Measurements from ENCODE around the gene HTRA1. TPM values are rescaled to one million over a fixed set of nuclear protein-coding genes. Genes with fewer than 3 reads are reported as not detected.

The HTRA1 gene
- polyA plus RNA-seq, 1 of the 3 experiments (the other 2 are of a cell fraction), result 291 TPM

DNA sequence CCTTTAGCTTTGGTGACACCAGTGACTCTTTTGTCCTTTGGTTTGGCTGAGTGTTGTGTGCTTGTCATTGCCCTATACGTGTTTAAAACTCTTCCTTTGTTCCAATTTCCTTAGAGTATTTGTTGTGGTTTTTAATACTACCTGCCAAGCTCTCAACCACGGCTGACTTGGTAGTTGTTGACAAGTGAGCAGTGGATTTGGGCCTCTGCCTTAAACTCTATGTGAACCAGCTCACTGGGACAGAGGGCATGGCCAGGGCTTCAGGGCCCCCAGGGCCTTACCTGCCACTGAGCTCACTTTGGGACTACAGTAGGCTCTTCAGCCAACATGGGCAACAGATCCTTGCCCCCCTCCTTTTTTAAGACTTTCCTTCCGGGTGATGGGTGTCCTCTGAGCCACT lies 89.6 kb downstream of the HTRA1 start:
- ChIA-PET CTCF (interaction anchor here (1.0 kb wide), 1 partner anchor 14 kb away, joined by 5 read pairs; no protein-coding TSS in a partner anchor), POLR2A (no interaction called here)
- TF ChIP-seq, protein P1, sequence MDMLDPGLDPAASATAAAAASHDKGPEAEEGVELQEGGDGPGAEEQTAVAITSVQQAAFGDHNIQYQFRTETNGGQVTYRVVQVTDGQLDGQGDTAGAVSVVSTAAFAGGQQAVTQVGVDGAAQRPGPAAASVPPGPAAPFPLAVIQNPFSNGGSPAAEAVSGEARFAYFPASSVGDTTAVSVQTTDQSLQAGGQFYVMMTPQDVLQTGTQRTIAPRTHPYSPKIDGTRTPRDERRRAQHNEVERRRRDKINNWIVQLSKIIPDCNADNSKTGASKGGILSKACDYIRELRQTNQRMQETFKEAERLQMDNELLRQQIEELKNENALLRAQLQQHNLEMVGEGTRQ (IDR thresholded peaks at IDR 0.05; ENCODE audit: borderline replicate concordance, low read depth, low read length), result no peak
- TF ChIP-seq TCF12 (IDR thresholded peaks at IDR 0.05) (no peak), MXI1 (IDR thresholded peaks at IDR 0.05; ENCODE audit: low read depth, low read length) (no peak), POLR2AphosphoS5 (IDR thresholded peaks at IDR 0.05; ENCODE audit: low read depth, low read length) (no peak), EZH2phosphoT487 (IDR thresholded peaks at IDR 0.05; ENCODE audit: borderline replicate concordance, low read depth) (no peak), NFIC (IDR thresholded peaks at IDR 0.05; ENCODE audit: borderline replicate concordance) (no peak), YY1 (IDR thresholded peaks at IDR 0.05; ENCODE audit: low read depth) (no peak)
- TF ChIP-seq, protein P2, sequence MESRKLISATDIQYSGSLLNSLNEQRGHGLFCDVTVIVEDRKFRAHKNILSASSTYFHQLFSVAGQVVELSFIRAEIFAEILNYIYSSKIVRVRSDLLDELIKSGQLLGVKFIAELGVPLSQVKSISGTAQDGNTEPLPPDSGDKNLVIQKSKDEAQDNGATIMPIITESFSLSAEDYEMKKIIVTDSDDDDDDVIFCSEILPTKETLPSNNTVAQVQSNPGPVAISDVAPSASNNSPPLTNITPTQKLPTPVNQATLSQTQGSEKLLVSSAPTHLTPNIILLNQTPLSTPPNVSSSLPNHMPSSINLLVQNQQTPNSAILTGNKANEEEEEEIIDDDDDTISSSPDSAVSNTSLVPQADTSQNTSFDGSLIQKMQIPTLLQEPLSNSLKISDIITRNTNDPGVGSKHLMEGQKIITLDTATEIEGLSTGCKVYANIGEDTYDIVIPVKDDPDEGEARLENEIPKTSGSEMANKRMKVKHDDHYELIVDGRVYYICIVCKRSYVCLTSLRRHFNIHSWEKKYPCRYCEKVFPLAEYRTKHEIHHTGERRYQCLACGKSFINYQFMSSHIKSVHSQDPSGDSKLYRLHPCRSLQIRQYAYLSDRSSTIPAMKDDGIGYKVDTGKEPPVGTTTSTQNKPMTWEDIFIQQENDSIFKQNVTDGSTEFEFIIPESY (IDR thresholded peaks at IDR 0.05; ENCODE audit: borderline replicate concordance, low read depth), result no peak
- TF ChIP-seq, protein P3, sequence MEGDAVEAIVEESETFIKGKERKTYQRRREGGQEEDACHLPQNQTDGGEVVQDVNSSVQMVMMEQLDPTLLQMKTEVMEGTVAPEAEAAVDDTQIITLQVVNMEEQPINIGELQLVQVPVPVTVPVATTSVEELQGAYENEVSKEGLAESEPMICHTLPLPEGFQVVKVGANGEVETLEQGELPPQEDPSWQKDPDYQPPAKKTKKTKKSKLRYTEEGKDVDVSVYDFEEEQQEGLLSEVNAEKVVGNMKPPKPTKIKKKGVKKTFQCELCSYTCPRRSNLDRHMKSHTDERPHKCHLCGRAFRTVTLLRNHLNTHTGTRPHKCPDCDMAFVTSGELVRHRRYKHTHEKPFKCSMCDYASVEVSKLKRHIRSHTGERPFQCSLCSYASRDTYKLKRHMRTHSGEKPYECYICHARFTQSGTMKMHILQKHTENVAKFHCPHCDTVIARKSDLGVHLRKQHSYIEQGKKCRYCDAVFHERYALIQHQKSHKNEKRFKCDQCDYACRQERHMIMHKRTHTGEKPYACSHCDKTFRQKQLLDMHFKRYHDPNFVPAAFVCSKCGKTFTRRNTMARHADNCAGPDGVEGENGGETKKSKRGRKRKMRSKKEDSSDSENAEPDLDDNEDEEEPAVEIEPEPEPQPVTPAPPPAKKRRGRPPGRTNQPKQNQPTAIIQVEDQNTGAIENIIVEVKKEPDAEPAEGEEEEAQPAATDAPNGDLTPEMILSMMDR (IDR thresholded peaks at IDR 0.05), result no peak
- TF ChIP-seq, protein P4, sequence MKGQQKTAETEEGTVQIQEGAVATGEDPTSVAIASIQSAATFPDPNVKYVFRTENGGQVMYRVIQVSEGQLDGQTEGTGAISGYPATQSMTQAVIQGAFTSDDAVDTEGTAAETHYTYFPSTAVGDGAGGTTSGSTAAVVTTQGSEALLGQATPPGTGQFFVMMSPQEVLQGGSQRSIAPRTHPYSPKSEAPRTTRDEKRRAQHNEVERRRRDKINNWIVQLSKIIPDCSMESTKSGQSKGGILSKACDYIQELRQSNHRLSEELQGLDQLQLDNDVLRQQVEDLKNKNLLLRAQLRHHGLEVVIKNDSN (IDR thresholded peaks at IDR 0.05; ENCODE audit: borderline replicate concordance, low read depth), result no peak
- TF ChIP-seq, protein P5, sequence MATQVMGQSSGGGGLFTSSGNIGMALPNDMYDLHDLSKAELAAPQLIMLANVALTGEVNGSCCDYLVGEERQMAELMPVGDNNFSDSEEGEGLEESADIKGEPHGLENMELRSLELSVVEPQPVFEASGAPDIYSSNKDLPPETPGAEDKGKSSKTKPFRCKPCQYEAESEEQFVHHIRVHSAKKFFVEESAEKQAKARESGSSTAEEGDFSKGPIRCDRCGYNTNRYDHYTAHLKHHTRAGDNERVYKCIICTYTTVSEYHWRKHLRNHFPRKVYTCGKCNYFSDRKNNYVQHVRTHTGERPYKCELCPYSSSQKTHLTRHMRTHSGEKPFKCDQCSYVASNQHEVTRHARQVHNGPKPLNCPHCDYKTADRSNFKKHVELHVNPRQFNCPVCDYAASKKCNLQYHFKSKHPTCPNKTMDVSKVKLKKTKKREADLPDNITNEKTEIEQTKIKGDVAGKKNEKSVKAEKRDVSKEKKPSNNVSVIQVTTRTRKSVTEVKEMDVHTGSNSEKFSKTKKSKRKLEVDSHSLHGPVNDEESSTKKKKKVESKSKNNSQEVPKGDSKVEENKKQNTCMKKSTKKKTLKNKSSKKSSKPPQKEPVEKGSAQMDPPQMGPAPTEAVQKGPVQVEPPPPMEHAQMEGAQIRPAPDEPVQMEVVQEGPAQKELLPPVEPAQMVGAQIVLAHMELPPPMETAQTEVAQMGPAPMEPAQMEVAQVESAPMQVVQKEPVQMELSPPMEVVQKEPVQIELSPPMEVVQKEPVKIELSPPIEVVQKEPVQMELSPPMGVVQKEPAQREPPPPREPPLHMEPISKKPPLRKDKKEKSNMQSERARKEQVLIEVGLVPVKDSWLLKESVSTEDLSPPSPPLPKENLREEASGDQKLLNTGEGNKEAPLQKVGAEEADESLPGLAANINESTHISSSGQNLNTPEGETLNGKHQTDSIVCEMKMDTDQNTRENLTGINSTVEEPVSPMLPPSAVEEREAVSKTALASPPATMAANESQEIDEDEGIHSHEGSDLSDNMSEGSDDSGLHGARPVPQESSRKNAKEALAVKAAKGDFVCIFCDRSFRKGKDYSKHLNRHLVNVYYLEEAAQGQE (IDR thresholded peaks at IDR 0.05; ENCODE audit: low read depth, low read length), result no peak
- TF ChIP-seq, protein P6, sequence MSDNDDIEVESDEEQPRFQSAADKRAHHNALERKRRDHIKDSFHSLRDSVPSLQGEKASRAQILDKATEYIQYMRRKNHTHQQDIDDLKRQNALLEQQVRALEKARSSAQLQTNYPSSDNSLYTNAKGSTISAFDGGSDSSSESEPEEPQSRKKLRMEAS (IDR thresholded peaks at IDR 0.05; ENCODE audit: low read depth), result no peak
- Histone ChIP-seq H3K4me3 (ENCODE audit: low read depth in 2 of 2, low read length in 1 of 2) (no peak overlapping the region), H3K9me3 (no peaks in the 10 kb centered on the region), H3K27ac (ENCODE audit: low read depth in 2 of 2, low read length in 1 of 2) (no peak overlapping the region), H3K79me2 (ENCODE audit: insufficient read depth) (no peaks in the 10 kb centered on the region), H3K4me2 (no peak overlapping the region), H3K27me3 (ENCODE audit: insufficient read depth) (no peaks in the 10 kb centered on the region), H3K9me2 (no peaks in the 10 kb centered on the region), H2AFZ (ENCODE audit: low read depth) (no peak overlapping the region), H3F3A (replicated peaks; ENCODE audit: insufficient read depth) (no peaks in the 10 kb centered on the region), H3K36me3 (replicated peaks in 1 of 2; ENCODE audit: control insufficient read depth in 1 of 2, insufficient read depth in 2 of 2, low read length in 1 of 2) (no peaks in the 10 kb centered on the region), H3K9ac (no peak overlapping the region), H4K20me1 (ENCODE audit: insufficient read depth) (no peaks in the 10 kb centered on the region), H3K4me1 (ENCODE audit: control insufficient read depth in 1 of 2, insufficient read depth in 2 of 2, low read depth in 1 of 2, low read length in 1 of 2) (no peaks in the 10 kb centered on the region)
- no peak for DNase-seq
- WGBS (ENCODE audit: low lambda C conversion rate), result 48% methylated on average over 3 of the region's 3 CpGs

Data from SK-N-SH (cell line).